Activated T-helper 1 cell treated with anti-CD3 and anti-CD28 coated beads, Interleukin-12 subunit alpha, Interleukin-12 subunit beta, Interleukin-2, Interleukin-4 antibody, amounts not matched to agents 30 ng/mL and 10 ng/mL and 1 ng/mL, durations not matched to agents 14 hours and 24 hours and 36 hours (primary cell): ENCODE results near the gene AQP7. TPM values are rescaled to one million over a fixed set of nuclear protein-coding genes. Genes with fewer than 3 reads are reported as not detected.
A peak's percentile ranks its signal among the peaks of the same experiment; 100 is the strongest.
"Not testable (repeated sequence)": the region's sequence is repeated elsewhere in the genome, so short reads cannot be mapped to it uniquely, and the experiment has no call there.

Experiments used
- DNase-seq: peaks from one replicate; pipeline ENCODE4 v3.0.0; 2021; ENCODE audit warnings: low spot score
- H3K27ac Mint-ChIP-seq: one replicate; pipeline ENCODE4 v1.8.0; 2021; ENCODE audit warnings: mild to moderate bottlenecking, mixed read lengths
- H3K27me3 Mint-ChIP-seq: one replicate; pipeline ENCODE4 v1.8.0; 2022; ENCODE audit warnings: mild to moderate bottlenecking, moderate library complexity, mixed read lengths; ENCODE audit not compliant: insufficient read depth
- H3K36me3 Mint-ChIP-seq: one replicate; pipeline ENCODE4 v1.8.0; 2021; ENCODE audit warnings: low read depth, mixed read lengths
- H3K4me1 Mint-ChIP-seq: one replicate; pipeline ENCODE4 v1.8.0; 2021; ENCODE audit warnings: low read depth, mixed read lengths
- H3K4me3 Mint-ChIP-seq: one replicate; pipeline ENCODE4 v1.8.0; 2021; ENCODE audit warnings: mild to moderate bottlenecking, moderate library complexity, mixed read lengths
- H3K9me3 Mint-ChIP-seq: one replicate; pipeline ENCODE4 v1.8.0; 2021; ENCODE audit warnings: mixed read lengths
- intact Hi-C: fragments of 100-400 bp; cut with micrococcal nuclease; formaldehyde crosslinking; loops from one replicate; pipeline ENCODE4 v1.15.1; 2024
- total RNA-seq: library from RNA; stranded (reverse); gene quantifications from 2 replicates; pipeline ENCODE4 v1.2.3, GENCODE V29; 2022

The AQP7 gene
- total RNA-seq, 1 donor from 2014 or later: not detected

DNA sequence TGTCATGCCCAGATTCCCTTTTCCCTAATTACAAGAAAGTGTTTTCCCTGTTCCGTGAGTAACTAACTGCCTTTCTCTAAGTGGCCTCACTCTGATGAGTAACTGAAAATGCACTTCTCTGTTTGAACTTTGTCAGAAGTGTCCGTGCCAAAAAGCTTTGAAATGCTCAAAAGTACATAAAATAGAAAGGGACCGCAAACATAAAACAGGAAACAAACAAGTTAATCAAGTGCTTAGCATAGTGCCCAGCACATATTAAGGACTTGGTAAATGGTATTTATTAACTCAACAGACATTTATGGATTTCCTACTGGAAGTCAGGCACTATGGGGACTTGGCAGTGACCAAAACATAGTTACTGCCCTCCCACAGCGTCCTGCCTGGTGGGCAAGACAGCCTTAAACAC, 22.8 kb upstream of the AQP7 start:
- H3K4me3 Mint-ChIP-seq: no peak overlapping the region
- no peaks in the 10 kb centered on the region for H3K9me3 Mint-ChIP-seq
- no peak for DNase-seq
- H3K27me3 Mint-ChIP-seq: peaks cover 3% of the 10 kb centered on the region
- H3K36me3 Mint-ChIP-seq: peaks cover 2% of the 10 kb centered on the region
- H3K4me1 Mint-ChIP-seq: peaks cover 4% of the 10 kb centered on the region
- H3K27ac Mint-ChIP-seq: no peak overlapping the region
- intact Hi-C loops: no loop called here

DNA sequence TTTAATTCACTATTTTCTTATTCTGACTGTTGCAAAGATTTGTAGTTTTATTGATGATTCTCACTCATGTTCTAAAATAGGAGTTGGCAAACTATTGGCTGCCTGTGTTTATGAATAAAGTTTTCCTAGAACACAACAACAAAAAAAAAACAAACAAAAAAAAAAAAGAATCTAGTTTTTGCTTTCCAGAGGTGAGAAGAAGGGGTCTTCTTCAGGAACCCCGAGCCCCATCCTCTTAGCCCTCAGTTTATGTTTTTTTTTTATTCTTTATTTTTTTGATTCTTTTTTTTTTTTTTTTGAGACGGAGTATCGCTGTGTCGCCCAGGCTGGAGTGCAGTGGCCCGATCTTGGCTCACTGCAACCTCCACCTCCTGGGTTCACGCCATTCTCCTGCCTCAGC, 22.1 kb upstream of the AQP7 start:
- H3K4me3 Mint-ChIP-seq, H3K27me3 Mint-ChIP-seq, H3K9me3 Mint-ChIP-seq, DNase-seq, intact Hi-C loops, H3K4me1 Mint-ChIP-seq, H3K27ac Mint-ChIP-seq, H3K36me3 Mint-ChIP-seq: not testable (repeated sequence)

DNA sequence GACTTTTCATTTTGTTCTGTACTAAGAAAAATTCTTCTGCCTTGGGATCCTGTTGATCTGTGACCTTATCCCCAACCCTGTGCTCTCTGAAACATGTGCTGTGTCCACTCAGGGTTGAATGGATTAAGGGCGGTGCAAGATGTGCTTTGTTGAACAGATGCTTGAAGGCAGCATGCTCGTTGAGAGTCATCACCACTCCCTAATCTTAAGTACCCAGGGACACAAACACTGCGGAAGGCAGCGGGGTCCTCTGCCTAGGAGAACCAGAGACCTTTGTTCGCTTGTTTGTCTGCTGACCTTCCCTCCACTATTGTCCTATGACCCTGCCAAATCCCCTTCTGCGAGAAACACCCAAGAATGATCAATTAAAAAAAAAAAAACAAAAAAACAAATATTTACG, 21.7 kb upstream of the AQP7 start:
- intact Hi-C loops, H3K27me3 Mint-ChIP-seq, H3K9me3 Mint-ChIP-seq, H3K4me1 Mint-ChIP-seq, H3K36me3 Mint-ChIP-seq, H3K4me3 Mint-ChIP-seq, DNase-seq, H3K27ac Mint-ChIP-seq: not testable (repeated sequence)

DNA sequence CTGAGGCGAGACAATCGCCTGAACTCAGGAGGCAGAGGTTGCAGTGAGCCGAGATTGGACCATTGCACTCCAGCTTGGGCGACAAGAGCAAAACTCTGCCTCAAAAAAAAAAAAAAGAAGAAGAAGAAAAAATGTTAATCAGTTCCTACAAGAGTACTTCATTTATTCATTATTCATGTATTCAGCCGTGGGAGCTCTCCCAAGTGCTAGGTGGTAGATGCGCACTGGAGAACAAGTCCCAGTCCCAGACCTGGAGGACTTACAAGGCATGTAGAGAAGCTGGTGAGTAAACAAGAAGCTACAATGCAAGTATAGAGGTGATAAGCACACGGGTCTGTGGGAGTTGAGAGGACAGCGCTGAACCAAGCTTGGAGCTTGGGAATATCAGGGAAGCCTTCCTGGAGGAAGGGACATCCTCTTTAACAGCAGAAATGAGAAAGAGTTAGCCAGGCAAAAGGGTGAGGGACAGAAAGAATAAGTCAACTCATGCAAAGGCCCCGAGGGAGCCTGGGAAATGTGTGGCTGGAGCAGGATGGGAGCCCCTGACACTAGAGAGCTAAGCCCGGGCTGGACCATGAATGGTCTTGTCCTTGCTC, 17.4 kb upstream of the AQP7 start:
- no peak overlapping the region for H3K4me3 Mint-ChIP-seq

DNA sequence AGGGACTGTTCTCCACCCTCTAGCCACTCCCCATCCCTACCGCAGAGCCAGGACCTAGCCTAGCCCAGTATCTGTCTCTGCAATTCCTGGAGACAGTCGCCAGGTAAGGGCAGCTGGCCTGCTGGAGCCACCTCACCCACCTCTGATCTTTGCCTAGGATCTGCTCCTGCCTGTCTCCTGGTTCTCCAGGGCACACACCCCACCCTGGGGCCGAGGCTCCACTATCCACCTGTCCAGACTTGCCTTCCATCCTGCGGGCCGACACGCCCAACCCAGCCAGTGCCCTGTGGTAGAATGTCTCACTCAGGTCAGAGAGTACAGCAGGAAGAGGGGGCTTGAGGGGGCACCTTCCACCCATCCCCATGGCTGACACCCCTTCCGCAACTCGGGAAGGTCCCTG, 15.7 kb upstream of the AQP7 start:
- intact Hi-C loops: no loop called here

More for the DNA sequence above, 17.4 kb upstream of the AQP7 start:
- intact Hi-C loops: no loop called here
- Mint-ChIP-seq H3K4me1 (peaks cover 43% of the 10 kb centered on the region), H3K27ac (no peak overlapping the region), H3K9me3 (no peaks in the 10 kb centered on the region), H3K36me3 (no peaks in the 10 kb centered on the region), H3K27me3 (peaks cover 2% of the 10 kb centered on the region)
- DNase-seq: no peak

DNA sequence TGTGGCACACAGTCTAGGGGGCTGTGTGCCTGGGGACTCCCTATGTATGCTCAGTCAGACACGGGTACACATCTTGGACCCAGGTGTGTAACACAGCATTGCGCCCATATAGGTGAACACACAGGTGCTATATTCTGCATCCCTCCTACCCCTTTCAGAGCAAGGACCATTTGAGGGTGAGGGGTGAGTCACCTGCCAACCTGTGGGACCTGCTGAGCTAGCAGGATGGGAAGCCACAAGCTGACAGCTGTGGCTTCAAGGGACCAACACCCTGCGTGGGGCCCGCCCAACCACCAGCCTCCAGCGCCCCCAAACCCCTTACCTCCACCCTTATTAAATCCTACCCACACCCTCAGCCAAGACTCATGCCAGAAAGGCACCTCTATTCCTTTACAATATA, 14.6 kb upstream of the AQP7 start:
- peak overlapping the region; percentile 75 for H3K4me3 Mint-ChIP-seq
- H3K27me3 Mint-ChIP-seq: peaks cover 2% of the 10 kb centered on the region
- H3K36me3 Mint-ChIP-seq: no peaks in the 10 kb centered on the region
- intact Hi-C loops: loop anchor here (1.0 kb wide), 1 partner anchor 29 kb away; no protein-coding TSS in a partner anchor
- H3K4me1 Mint-ChIP-seq: peaks cover 53% of the 10 kb centered on the region
- DNase-seq: no peak
- H3K9me3 Mint-ChIP-seq: no peaks in the 10 kb centered on the region
- H3K27ac Mint-ChIP-seq: peak overlapping the region; percentile 1

More for the DNA sequence above, 15.7 kb upstream of the AQP7 start:
- Mint-ChIP-seq H3K36me3 (no peaks in the 10 kb centered on the region), H3K27ac (no peak overlapping the region), H3K9me3 (no peaks in the 10 kb centered on the region), H3K4me3 (no peak overlapping the region), H3K27me3 (peaks cover 2% of the 10 kb centered on the region), H3K4me1 (peaks cover 53% of the 10 kb centered on the region)
- DNase-seq: no peak

DNA sequence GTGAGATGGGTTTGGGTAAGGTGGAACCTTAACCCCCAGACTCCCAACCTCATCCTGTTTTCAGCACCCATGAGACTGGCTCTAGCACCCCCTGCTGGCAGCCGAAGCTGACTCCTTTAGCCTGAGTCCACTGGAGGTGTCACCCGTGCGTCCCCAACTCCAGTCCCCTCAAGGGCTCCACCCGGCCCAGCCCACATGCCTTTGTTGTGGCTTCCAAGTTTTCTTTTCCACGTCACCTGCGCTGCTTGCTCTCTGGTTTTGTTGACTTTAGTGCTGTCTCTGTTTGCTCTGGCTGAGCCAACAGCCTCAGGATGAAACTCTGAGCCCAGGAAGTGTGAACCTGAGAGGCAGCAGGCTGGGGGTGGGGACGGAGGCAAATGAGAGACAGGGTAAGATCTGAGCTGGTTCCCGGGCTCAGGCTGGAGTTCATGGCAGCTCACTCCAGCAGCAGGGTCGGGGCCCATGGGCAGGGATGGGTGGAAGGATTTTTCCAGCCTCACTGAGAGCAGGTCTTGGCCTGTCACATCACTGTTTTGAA, 13.2 kb upstream of the AQP7 start:
- Mint-ChIP-seq H3K27ac (peak overlapping the region; percentile 95), H3K4me1 (peaks cover 53% of the 10 kb centered on the region), H3K36me3 (no peaks in the 10 kb centered on the region), H3K9me3 (no peaks in the 10 kb centered on the region), H3K27me3 (peaks cover under 1% of the 10 kb centered on the region), H3K4me3 (peak overlapping the region; percentile 76)
- intact Hi-C loops: loop anchor here (2.0 kb wide), 3 partner anchors 41 to 129 kb away; partner anchors contain the start of gene NOL6
- peak; percentile 91 for DNase-seq

DNA sequence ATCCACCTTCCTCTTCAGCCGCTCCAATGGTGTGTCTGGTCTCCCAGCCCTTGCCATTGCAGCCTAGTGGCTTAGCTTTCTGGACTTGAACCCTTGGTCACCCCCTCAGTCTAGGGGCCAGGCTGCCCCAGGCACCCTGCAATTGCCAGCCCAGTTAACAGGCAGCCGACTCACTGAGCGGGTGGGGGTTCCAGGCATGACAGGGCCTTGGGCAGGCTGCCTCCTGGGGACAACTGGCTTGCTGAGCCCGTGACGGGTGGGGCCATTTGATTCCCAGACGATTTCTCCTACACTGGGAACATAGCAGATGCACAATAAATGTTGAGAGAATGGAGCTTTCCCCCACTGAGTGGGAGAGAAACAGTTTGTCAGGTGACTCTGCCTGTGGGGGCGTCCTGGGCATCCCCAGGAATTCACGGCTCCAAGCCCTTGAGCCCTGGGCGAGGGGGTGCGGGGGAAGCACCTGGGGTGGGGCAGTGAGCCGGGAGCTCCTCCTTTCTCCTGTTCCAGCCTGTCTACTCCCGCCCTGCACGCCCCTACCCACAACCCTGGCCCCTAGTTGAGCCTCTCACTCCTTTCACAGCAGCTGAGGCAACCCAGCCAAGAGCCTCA, 12.6 kb upstream of the AQP7 start:
- peaks cover 48% of the 10 kb centered on the region for H3K4me1 Mint-ChIP-seq
- no peaks in the 10 kb centered on the region for H3K27me3 Mint-ChIP-seq
- peak overlapping the region; percentile 76 for H3K4me3 Mint-ChIP-seq
- DNase-seq: no peak
- H3K9me3 Mint-ChIP-seq: no peaks in the 10 kb centered on the region
- intact Hi-C loops: loop anchor here (2.0 kb wide), 3 partner anchors 40 to 128 kb away; partner anchors contain the start of gene NOL6
- peak overlapping the region; percentile 95 for H3K27ac Mint-ChIP-seq
- no peaks in the 10 kb centered on the region for H3K36me3 Mint-ChIP-seq

DNA sequence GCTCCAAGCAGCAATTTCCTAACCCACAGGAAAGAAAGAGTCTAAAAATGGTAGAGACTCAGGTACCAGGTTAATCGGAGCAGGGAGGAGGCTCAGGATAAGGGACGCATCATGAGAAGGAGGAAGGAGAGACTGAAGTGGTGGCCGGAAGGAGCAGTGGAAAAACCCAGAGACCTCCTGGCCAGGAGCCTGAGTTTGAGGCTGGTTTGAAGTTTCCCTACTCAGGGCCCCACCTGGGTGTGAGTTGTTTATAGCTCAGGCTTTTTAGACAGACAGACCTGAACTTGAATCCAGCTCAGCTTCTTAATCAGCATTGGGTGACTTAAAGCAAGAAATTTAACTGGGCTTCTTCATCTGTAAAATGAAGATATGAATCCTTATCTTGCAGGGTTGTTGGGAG, 11.9 kb upstream of the AQP7 start:
- H3K27me3 Mint-ChIP-seq: no peaks in the 10 kb centered on the region
- no peaks in the 10 kb centered on the region for H3K36me3 Mint-ChIP-seq
- DNase-seq: no peak
- H3K27ac Mint-ChIP-seq: peak overlapping the region; percentile 80
- intact Hi-C loops: loop anchor here (2.0 kb wide), 3 partner anchors 39 to 127 kb away; partner anchors contain the start of gene NOL6
- H3K4me3 Mint-ChIP-seq: no peak overlapping the region
- peaks cover 46% of the 10 kb centered on the region for H3K4me1 Mint-ChIP-seq
- no peaks in the 10 kb centered on the region for H3K9me3 Mint-ChIP-seq

DNA sequence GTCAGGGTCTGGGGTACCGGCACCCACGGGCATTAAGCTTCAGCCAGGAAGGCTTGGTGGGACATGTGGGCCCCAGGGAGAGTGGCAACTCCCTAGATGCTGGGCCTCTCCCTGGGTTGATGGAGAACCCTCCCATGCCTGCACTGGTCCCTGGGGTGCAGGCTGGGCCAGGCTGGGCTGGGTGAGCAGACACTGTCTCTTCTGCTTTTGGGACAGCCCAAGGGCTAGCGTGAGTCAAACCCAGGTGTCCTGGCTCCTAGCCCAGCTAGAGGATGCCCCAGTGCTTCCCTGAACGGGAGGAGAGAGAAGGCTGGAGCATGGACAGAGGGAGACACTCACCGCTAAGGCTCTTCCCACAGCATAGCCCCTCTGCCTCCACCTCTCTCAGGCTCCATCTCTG, 5.7 kb upstream of the AQP7 start:
- H3K4me1 Mint-ChIP-seq: peaks cover 4% of the 10 kb centered on the region
- H3K27ac Mint-ChIP-seq: no peak overlapping the region
- no peak overlapping the region for H3K4me3 Mint-ChIP-seq
- H3K36me3 Mint-ChIP-seq: no peaks in the 10 kb centered on the region
- intact Hi-C loops: no loop called here
- no peaks in the 10 kb centered on the region for H3K27me3 Mint-ChIP-seq
- DNase-seq: no peak
- no peaks in the 10 kb centered on the region for H3K9me3 Mint-ChIP-seq

DNA sequence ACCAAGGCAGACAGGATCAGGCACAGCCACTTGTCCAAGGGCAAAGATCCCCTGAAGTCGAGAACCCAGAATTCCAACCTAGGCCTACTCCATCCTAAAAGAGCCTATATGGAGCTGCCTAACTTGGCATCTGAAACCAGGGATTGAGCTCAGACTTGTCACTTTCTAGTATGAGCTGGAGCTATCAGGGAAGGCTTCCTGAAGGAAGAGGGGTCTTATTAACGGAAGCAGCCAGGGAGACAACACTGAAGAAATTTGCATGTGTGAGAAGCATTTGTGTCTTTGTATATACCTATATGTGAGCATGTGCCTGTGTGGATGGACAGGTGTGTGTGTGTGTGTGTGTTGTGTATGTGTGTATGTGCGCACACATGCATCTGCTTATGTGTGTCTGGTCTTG, 4.7 kb upstream of the AQP7 start:
- H3K9me3 Mint-ChIP-seq: no peaks in the 10 kb centered on the region
- no peak overlapping the region for H3K27ac Mint-ChIP-seq
- H3K4me3 Mint-ChIP-seq: no peak overlapping the region
- no peaks in the 10 kb centered on the region for H3K27me3 Mint-ChIP-seq
- no peak for DNase-seq
- intact Hi-C loops: no loop called here
- H3K36me3 Mint-ChIP-seq: no peaks in the 10 kb centered on the region
- H3K4me1 Mint-ChIP-seq: peaks cover 5% of the 10 kb centered on the region

DNA sequence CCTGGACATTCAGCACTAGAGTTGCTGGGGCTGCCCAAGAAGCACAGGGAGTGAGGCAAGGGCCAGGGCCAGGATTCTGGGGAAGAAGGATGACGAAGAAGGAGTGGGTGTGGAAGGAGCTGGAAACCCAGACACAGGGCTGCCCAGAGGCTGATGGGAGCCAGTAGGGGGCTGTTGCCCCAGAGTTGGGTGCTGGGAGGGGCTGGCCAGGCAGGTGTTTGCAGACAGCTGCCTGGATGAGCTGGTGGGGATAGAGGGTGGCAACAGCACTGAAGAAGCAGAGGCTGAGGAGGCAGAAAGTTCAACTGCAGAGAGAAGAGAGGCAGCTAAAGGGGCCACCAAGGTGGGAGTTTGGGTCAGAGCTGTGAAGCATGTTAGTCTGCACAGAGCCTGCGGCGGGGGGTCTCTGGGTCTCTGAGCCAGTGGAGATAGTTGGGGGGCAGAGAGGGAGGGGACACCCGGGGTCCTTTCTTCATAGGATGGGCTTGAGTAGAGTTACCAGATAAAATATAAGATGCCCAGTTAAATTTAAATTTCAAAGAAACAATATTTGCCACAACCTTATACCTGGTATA, 2.5 kb upstream of the AQP7 start:
- H3K9me3 Mint-ChIP-seq: no peaks in the 10 kb centered on the region

More for the DNA sequence above, 2.5 kb upstream of the AQP7 start:
- H3K4me3 Mint-ChIP-seq: no peak overlapping the region
- intact Hi-C loops: no loop called here
- H3K36me3 Mint-ChIP-seq: no peaks in the 10 kb centered on the region
- peaks cover 5% of the 10 kb centered on the region for H3K4me1 Mint-ChIP-seq
- no peaks in the 10 kb centered on the region for H3K27me3 Mint-ChIP-seq
- no peak overlapping the region for H3K27ac Mint-ChIP-seq
- no peak for DNase-seq
